HG03280 (cell line): ENCODE data around the gene CLCN7.

Source experiments
- ATAC-seq: cut with Tn5 transposase; IDR thresholded peaks from one replicate; pipeline ENCODE4 v1.9.1; 2021; ENCODE audit warnings: mild to moderate bottlenecking, moderate library complexity; ENCODE audit not compliant: unreplicated experiment

The CLCN7 gene

DNA sequence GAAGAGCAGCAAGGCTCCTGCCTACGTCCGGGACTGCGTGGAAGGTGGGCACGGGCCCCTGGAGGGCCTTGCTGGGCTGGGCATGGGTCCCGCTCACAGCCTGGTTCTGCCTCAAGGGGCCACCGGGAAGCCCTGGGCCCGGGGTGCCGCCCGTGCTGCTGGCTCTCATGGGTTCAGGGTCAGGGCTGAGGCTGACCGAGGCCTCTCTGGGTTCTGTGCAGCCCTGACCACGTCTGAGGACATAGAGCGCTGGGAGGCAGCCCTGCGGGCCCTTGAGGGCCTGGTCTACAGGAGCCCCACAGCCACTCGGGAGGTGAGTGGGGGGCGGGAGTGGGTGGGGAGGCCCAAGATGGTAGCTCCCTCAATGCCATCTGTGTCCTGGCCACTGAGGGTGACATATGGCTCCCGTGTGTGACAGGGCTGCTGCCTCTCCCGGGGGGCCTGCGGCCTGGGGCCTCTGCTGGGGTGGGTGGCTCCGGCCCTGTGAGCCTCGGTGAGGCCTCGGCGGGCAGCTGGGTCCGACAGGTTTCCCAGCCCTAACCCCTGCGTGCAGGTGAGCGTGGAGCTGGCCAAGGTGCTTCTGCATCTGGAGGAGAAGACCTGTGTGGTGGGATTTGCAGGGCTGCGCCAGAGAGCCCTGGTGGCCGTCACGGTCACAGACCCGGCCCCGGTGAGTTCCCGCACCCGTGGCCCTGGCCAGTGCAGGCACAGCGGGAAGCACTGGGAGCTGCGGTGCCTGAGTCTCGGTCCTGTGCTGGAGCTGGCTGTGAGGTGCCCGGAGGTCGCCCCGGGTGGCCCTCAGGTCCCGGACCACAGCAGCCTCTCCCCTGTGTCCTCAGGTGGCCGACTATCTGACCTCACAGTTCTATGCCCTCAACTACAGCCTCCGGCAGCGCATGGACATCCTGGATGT lies 27.5 kb upstream of the CLCN7 start:
- no peak for ATAC-seq

GRCh38 chr16:1501630-1502029 lies 26.8 kb upstream of the CLCN7 start:
- no peak for ATAC-seq

DNA sequence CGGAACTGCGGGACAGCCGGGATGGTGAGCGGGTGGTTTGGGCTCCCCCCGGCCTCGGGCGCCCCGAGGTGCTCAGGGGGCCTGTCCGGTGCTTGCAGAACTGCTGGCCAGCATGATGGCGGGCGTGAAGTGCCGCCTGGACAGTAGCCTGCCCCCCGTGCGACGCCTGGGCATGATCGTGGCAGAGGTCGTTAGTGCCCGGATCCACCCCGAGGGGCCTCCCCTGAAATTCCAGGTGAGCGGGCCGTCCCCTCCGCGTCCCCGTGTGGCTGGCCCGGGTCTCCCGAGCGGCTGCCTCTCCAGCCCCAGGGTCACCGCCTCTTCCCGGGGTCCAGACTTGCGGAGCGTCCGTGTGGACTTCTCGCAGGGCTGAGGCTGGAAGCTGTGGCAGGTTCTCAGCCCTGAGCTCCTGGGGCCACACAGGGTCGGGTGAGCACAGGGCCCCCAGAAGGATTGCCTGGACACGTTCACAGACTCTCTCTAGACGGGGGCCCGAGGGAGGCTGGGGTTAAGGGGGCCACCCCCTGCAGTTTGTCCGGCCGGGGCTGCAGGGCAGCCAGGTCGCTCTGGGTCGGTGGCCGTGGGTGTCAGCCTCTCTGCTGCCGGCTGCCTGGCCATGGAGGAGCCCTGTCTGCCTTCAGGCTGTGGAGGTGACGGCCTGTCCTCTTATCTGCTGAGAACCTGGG lies 25.8 kb upstream of the CLCN7 start:
- ATAC-seq, result no peak

GRCh38 chr16:1499756-1500464 lies 25.1 kb upstream of the CLCN7 start:
- ATAC-seq, result no peak

- ATAC-seq, result no peak
Measured at GRCh38 chr16:1498899-1499676, 24.3 kb upstream of the CLCN7 start.

GRCh38 chr16:1497014-1497598 lies 22.3 kb upstream of the CLCN7 start:
- ATAC-seq, result no peak

DNA sequence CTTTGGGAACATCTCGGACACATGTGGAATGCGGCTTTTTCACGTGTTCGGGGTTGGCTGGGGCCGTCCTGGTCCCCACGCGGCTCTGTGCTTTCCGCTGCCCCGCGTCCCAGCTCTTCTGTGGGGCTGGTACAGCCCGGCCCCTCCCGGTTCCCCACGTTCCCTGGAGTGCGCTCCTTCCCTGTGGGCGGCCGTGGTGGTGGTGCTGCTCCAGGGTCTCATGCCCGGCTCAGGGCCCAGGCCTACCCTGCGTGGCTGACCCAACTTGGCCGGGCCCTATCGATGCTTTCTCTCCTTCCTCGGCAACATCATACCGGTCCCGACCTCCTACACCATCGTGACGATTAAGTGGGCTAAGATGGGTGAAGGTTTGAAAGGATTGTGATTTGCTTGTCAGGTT lies 21.6 kb upstream of the CLCN7 start:
- ATAC-seq, result no peak

DNA sequence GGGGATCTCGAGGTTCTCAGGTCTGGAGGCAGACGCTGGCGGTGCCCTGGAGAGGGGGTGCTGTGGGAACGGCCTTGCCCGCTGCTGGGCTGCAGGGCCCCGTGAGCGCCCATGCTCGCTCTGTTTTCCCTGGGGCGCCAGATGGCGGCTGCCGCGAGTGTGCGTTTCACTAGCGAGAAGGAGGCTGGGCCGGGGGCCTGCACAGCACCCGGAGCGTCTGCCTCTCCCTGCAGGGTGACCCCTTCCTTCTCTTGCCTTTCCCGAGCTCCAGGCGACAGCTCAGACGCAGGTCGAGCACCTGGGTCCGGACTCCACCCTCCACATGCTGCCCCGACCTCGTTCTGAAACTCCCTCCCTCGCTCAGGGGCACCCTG lies 21.0 kb upstream of the CLCN7 start:
- ATAC-seq, result no peak

GRCh38 chr16:1495211-1495888 lies 20.5 kb upstream of the CLCN7 start:
- ATAC-seq, result no peak

DNA sequence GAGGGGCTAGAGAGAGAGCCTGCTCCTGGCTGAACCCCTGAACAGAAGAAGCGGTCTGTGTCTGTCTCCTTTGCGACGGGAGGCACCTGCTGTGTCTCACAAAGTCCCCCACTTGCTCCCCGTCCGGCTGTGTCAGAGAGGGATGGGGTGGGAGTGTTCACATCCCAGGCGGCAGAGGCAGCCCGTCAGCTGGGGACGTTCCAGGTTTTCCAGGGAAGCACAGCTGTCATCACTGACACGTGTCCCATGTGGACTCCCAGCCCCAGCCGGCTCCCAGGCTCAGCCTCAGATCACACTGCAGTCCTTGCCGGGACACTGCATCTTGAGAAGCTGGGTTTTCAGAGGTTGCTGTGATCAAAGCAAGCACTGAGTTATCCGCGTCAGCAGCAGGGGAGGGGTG lies 19.9 kb upstream of the CLCN7 start:
- ATAC-seq, result no peak

DNA sequence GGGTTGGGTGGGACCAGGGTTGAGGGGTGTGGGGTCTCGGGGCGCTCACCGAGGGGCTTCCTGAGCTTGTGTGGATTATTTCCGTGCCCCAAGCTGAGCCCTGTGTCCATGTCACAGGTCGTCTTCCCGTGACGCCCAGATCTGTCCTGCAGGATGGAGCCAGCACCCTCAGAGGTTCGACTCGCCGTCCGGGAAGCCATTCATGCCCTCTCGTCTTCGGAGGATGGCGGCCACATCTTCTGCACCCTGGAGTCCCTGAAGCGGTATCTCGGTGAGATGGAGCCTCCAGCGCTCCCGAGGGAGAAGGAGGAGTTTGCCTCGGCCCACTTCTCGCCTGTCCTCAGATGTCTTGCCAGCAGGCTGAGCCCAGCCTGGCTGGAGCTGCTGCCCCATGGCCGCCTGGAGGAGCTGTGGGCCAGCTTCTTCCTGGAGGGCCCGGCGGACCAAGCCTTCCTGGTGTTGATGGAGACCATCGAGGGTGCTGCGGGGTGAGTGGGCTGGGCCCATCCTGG lies 19.4 kb upstream of the CLCN7 start:
- no peak for ATAC-seq

DNA sequence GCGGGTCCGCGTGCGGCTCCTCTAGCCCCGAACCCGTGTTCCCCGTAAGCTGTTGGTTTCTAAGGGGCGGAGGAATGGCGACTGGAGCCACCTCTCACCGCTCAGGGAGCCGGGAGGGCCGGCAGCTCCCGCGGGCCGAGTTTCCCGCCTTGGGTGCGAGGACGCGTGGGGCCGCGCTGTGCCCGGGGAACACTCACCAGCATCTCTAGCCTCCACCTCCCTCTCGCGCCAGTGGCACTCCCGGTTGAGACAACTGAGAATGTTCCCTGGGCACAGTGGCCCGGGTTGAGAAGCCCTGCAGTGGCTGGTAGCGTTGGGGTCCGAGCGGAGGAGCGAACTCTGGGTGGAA lies 18.9 kb upstream of the CLCN7 start:
- ATAC-seq, result no peak

DNA sequence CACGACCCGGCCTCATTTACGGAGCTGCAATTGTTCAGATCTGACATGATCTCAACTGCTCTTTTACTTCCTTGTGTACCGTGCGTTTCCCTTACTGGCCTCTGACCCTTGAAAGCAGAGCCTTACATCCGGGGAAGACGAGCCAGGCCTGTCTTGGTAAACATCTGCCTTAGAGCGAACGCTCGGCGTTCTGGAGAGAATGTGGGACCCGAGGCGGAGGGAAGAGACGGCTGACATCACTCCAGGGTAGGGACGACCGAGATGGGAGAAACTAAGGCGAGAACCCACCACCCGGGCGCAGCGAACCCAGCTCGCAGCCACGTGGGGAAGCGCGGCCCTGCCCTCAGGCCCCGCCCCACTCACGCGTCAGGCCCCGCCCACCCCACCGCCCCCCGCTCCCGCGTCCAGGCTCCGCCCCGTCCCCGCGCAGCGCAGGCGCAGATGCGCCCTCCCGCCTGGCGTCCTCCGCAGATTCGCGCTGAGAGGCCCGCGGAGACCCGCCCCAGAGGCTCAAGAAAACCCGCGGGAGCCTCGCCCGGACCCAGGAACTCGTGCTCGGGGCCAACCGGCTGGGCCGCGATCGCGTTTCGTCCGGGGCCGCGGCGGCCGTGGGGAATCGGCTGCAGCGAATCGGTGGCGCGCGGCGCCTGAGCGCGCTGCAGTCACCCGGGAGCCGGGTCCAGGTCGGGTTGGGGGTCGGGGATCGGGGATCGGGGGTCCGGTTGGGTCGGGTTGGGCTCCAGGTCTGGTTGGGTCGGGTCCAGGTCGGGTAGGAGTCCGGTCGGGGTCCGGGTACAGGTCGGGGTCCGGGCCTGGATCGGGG lies 18.3 kb upstream of the CLCN7 start, which contains the start of gene TELO2:
Gene TELO2, plus strand, starts transcription at position 438 of the 823 bp plus-strand sequence. CDS start 922 bp downstream, outside the sequence.
- peak; percentile 73 for ATAC-seq

DNA sequence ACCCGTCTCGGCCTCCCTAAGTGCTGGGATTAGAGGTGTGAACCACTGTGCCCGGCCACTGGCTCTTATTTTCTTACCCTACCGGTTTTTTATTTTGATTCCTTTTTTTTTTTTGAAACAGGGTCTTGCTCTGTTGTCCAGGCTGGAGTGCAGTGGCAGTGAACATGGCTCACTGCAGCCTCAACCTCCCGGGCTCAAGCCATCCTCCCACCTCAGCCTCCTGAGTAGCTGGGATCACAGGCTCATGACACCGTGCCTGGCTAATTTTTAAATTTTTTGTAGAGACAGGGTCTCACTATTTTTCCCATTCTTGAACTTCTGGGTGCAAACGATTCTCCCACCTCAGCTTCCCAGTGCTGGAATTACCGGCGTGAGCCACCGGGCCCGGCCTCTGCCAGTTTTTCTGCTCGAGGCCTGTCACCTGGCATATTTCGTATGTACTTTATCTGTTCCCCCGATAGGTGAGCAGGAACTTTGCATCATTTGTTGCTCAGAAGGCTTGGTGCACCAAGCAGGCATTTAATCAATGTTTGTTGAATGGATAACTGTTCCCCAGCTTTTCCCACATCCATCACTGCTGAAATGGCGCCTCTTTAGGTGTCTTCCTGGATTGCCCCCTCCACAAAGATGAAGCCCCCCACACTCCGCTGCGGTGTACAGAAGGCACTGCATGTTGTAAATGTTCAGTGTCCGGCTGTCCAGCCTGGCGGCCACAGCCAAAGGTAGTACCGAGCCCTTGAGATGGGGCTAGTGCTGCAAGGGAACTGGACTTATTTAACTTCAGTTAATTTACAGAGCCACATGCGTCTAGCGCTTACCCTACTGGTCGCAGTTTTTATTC lies 17.5 kb upstream of the CLCN7 start:
- ATAC-seq, result no peak

GRCh38 chr16:1491327-1491726 lies 16.5 kb upstream of the CLCN7 start:
- no peak for ATAC-seq

GRCh38 chr16:1489077-1489476 lies 14.2 kb upstream of the CLCN7 start:
- no peak for ATAC-seq

GRCh38 chr16:1488619-1489018 lies 13.8 kb upstream of the CLCN7 start, which contains the start of gene PTX4:
PTX4 (minus strand) TSS chr16:1488944; CDS start chr16:1488909, 35 bp downstream.
- ATAC-seq, result no peak

GRCh38 chr16:1488054-1488601 lies 13.3 kb upstream of the CLCN7 start:
- ATAC-seq, result no peak
